Retinal pigment epithelial cell (primary cell): ENCODE measurements around the gene ARHGAP18.

Source experiments
- DNase-seq: peaks from one replicate; pipeline ENCODE4 v3.0.0-alpha.2; 2010; ENCODE audit warnings: low read depth
- H3K4me3 ChIP-seq: 2 replicates; pipeline ENCODE4 v1.5.1; 2011; ENCODE audit warnings: mild to moderate bottlenecking, low read length, control low read depth, moderate library complexity
- CTCF ChIP-seq: conservative IDR thresholded peaks from 2 replicates; pipeline ENCODE4 v1.5.1; 2011; ENCODE audit warnings: low read depth, low read length, control low read depth, inconsistent platforms

ARHGAP18 gene

GRCh38 chr6:129672341-129672682 lies 37.7 kb downstream of the ARHGAP18 start:
- no peak for DNase-seq
- TF ChIP-seq CTCF: no peak
- no peak overlapping the region for H3K4me3 ChIP-seq

- no peak overlapping the region for H3K4me3 ChIP-seq
- no peak for TF ChIP-seq CTCF
- no peak for DNase-seq
These were observed 38.3 kb downstream of the ARHGAP18 start for GRCh38 chr6:129671442-129672340.

- no peak overlapping the region for H3K4me3 ChIP-seq
- TF ChIP-seq CTCF: no peak
- DNase-seq: no peak
These were observed 39.3 kb downstream of the ARHGAP18 start for GRCh38 chr6:129670634-129671033.

GRCh38 chr6:129667621-129668020 lies 42.4 kb downstream of the ARHGAP18 start:
- TF ChIP-seq CTCF: no peak
- H3K4me3 ChIP-seq: no peak overlapping the region
- no peak for DNase-seq

GRCh38 chr6:129667034-129667433 lies 42.9 kb downstream of the ARHGAP18 start:
- DNase-seq: no peak
- no peak for TF ChIP-seq CTCF
- no peak overlapping the region for H3K4me3 ChIP-seq

GRCh38 chr6:129665555-129665954 lies 44.4 kb downstream of the ARHGAP18 start:
- DNase-seq: no peak

More at GRCh38 chr6:129665555-129665954, 44.4 kb downstream of the ARHGAP18 start:
- TF ChIP-seq CTCF: no peak
- no peak overlapping the region for H3K4me3 ChIP-seq
